Gastrocnemius medialis (tissue), 4 donors: Measurements from ENCODE around the gene PARP8. TPM values are rescaled to one million over a fixed set of nuclear protein-coding genes. Genes with fewer than 3 reads are reported as not detected.

ENCODE experiments used
- ATAC-seq, 2 donors: fragments of 150-250 bp; one replicate each; pipeline ENCODE4 v1.9.1; 2016
- DNase-seq, 2 donors: peaks; one replicate each; pipeline ENCODE4 v3.0.0-alpha.2; 2019
- H3K27ac ChIP-seq, 4 donors: fragments of 200-600 bp; sonication (generic); 1 replicate in 1 of 4; 2 replicates in 3 of 4; pipeline ENCODE4 v1.5.1; 2016 to 2018; ENCODE audit warnings: mild to moderate bottlenecking in 2 of 4, moderate library complexity in 1 of 4
- H3K27me3 ChIP-seq, 3 donors: fragments of 200-600 bp; sonication (generic) in 2 of 3; 1 replicate in 1 of 3; 2 replicates in 2 of 3; pipeline versions ENCODE4 v1.5.1 to v1.6.0; 2016 to 2019; ENCODE audit warnings: mild to moderate bottlenecking in 1 of 3, moderate library complexity in 1 of 3
- H3K36me3 ChIP-seq, 2 donors: fragments of 200-600 bp; sonication (generic) in 1 of 2; one replicate each; pipeline ENCODE4 v1.5.1; 2017 to 2018
- H3K4me1 ChIP-seq, 2 donors: fragments of 200-600 bp; sonication (generic) in 1 of 2; one replicate each; pipeline ENCODE4 v1.5.1; 2016 to 2017; ENCODE audit warnings: mild to moderate bottlenecking in 2 of 2
- H3K4me3 ChIP-seq, 4 donors: fragments of 200-600 bp; sonication (generic) in 3 of 4; 1 replicate in 1 of 4; 2 replicates in 3 of 4; pipeline ENCODE4 v1.5.1; 2016 to 2019; ENCODE audit warnings: mild to moderate bottlenecking in 2 of 4
- H3K9me3 ChIP-seq, 3 donors: fragments of 200-600 bp; sonication (generic) in 2 of 3; 1 replicate in 1 of 3; 2 replicates in 2 of 3; pipeline ENCODE4 v1.5.1; 2016 to 2019
- CTCF ChIP-seq, 5 experiments: fragments of 450-650 bp in 3 of 5; fragments of 200-600 bp in 2 of 5; sonication (generic) in 2 of 5; IDR thresholded peaks in 4 of 5; conservative IDR thresholded peaks in 1 of 5; 1 replicate in 4 of 5; 2 replicates in 1 of 5; pipeline ENCODE4 v1.5.1; 2016 to 2019; ENCODE audit warnings: antibody characterized with exemption in 5 of 5, mild to moderate bottlenecking in 3 of 5, moderate library complexity in 3 of 5
- POLR2A ChIP-seq, 2 donors: fragments of 450-650 bp; IDR thresholded peaks; one replicate each; pipeline ENCODE4 v1.6.1; 2017; ENCODE audit warnings: antibody characterized with exemption in 2 of 2, mild to moderate bottlenecking in 2 of 2, moderate library complexity in 2 of 2
- in situ Hi-C, 4 donors: fragments of 200-750 bp; cut with MboI; loops; one replicate each; pipeline versions ENCODE4 v1.15.0 to v1.8.0; 2017; ENCODE audit warnings: low sequenced_read_pairs in 4 of 4
- intact Hi-C: fragments of 100-400 bp; cut with DNase I; formaldehyde crosslinking; loops from one replicate; pipeline ENCODE4 v1.15.1; 2023; ENCODE audit warnings: low total_unique reads
- total RNA-seq, 4 donors: library from RNA; depleted of rRNA; stranded (reverse); fragments of >200 nt; gene quantifications; one replicate each; pipeline versions ENCODE4 v1.1.0 to v1.2.3, GENCODE V29; 2016

PARP8 gene
- total RNA-seq, 4 donors from 2014 or later: 1.0 to 1.9 (median 1.5) TPM

GRCh38 chr5:50697739-50698138 is 31.3 kb downstream of the PARP8 start:
- no peak for ATAC-seq
- in situ Hi-C loops: no loop called here
- TF ChIP-seq CTCF (IDR thresholded peaks at IDR 0.05 in 4 of 5, conservative IDR thresholded peaks at IDR 0.05 in 1 of 5) (no peak), POLR2A (IDR thresholded peaks at IDR 0.05) (no peak)

GRCh38 chr5:50699737-50700136 is 33.3 kb downstream of the PARP8 start:
- H3K27ac ChIP-seq: no peak overlapping the region
- intact Hi-C loops (no loop called here), in situ Hi-C loops (no loop called here)
- no peak for DNase-seq
- no peaks in the 10 kb centered on the region for H3K9me3 ChIP-seq
- TF ChIP-seq CTCF (IDR thresholded peaks at IDR 0.05 in 4 of 5, conservative IDR thresholded peaks at IDR 0.05 in 1 of 5) (no peak), POLR2A (IDR thresholded peaks at IDR 0.05) (no peak)
- no peaks in the 10 kb centered on the region for H3K27me3 ChIP-seq
- H3K4me1 ChIP-seq: no peaks in the 10 kb centered on the region
- H3K36me3 ChIP-seq: no peaks in the 10 kb centered on the region
- H3K4me3 ChIP-seq: no peak overlapping the region
- ATAC-seq: no peak

More at GRCh38 chr5:50697739-50698138, 31.3 kb downstream of the PARP8 start:
- H3K4me1 ChIP-seq: no peaks in the 10 kb centered on the region
- intact Hi-C loops: no loop called here
- no peaks in the 10 kb centered on the region for H3K9me3 ChIP-seq
- no peaks in the 10 kb centered on the region for H3K27me3 ChIP-seq
- H3K27ac ChIP-seq: no peak overlapping the region
- H3K36me3 ChIP-seq: no peaks in the 10 kb centered on the region
- no peak for DNase-seq
- no peak overlapping the region for H3K4me3 ChIP-seq

GRCh38 chr5:50700706-50701105 is 34.3 kb downstream of the PARP8 start:
- TF ChIP-seq CTCF (IDR thresholded peaks at IDR 0.05 in 4 of 5, conservative IDR thresholded peaks at IDR 0.05 in 1 of 5) (no peak), POLR2A (IDR thresholded peaks at IDR 0.05) (no peak)
- no peaks in the 10 kb centered on the region for H3K27me3 ChIP-seq
- no peak overlapping the region for H3K4me3 ChIP-seq
- no peaks in the 10 kb centered on the region for H3K4me1 ChIP-seq
- DNase-seq (no peak), ATAC-seq (no peak)
- no peak overlapping the region for H3K27ac ChIP-seq
- in situ Hi-C loops (no loop called here), intact Hi-C loops (no loop called here)
- H3K36me3 ChIP-seq: no peaks in the 10 kb centered on the region
- H3K9me3 ChIP-seq: no peaks in the 10 kb centered on the region

GRCh38 chr5:50702615-50703366 is 36.4 kb downstream of the PARP8 start:
- H3K4me3 ChIP-seq: no peak overlapping the region
- no peaks in the 10 kb centered on the region for H3K9me3 ChIP-seq
- ATAC-seq (no peak), DNase-seq (no peak)
- intact Hi-C loops (no loop called here), in situ Hi-C loops (no loop called here)
- no peak overlapping the region for H3K27ac ChIP-seq
- TF ChIP-seq CTCF (IDR thresholded peaks at IDR 0.05 in 4 of 5, conservative IDR thresholded peaks at IDR 0.05 in 1 of 5) (no peak), POLR2A (IDR thresholded peaks at IDR 0.05) (no peak)
- no peaks in the 10 kb centered on the region for H3K4me1 ChIP-seq
- H3K36me3 ChIP-seq: no peaks in the 10 kb centered on the region
- no peaks in the 10 kb centered on the region for H3K27me3 ChIP-seq

- H3K36me3 ChIP-seq: no peaks in the 10 kb centered on the region
- no peak for DNase-seq
- H3K27ac ChIP-seq: no peak overlapping the region
- in situ Hi-C loops: no loop called here
- intact Hi-C loops: no loop called here
- H3K9me3 ChIP-seq: no peaks in the 10 kb centered on the region
- H3K4me3 ChIP-seq: no peak overlapping the region
- ATAC-seq: no peak
- TF ChIP-seq POLR2A (IDR thresholded peaks at IDR 0.05) (no peak), CTCF (IDR thresholded peaks at IDR 0.05 in 4 of 5, conservative IDR thresholded peaks at IDR 0.05 in 1 of 5) (no peak)
- no peaks in the 10 kb centered on the region for H3K4me1 ChIP-seq
- H3K27me3 ChIP-seq: no peaks in the 10 kb centered on the region
Measured at GRCh38 chr5:50703367-50703666, 36.9 kb downstream of the PARP8 start.
